ENCODE measurements around the gene ZNF740. TPM values are rescaled to one million over a fixed set of nuclear protein-coding genes. Genes with fewer than 3 reads are reported as not detected.

Gene ZNF740
- polyA plus RNA-seq, 1 of the 3 experiments (the other 2 are of a cell fraction) = 14.6 TPM

DNA sequence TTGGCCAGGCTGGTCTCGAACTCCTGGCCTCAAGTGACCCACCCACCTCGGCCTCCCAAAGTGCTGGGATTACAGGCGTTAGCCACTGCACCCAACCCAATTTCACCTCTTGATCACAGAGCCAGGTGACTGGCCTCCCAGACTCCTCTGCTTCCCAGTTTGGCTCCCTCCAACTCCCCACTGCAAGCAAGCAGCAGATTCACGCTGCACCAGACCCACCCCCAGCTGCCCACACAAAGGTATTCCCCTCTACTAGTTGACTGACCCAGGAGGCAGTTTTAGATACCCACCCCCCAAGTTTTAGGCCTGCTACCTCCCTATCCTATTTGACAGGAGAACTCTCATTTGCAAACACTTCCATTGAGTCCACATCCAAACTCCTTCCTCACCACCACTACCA is 46.3 kb downstream of the ZNF740 start (continued):
- TF ChIP-seq, protein P1, sequence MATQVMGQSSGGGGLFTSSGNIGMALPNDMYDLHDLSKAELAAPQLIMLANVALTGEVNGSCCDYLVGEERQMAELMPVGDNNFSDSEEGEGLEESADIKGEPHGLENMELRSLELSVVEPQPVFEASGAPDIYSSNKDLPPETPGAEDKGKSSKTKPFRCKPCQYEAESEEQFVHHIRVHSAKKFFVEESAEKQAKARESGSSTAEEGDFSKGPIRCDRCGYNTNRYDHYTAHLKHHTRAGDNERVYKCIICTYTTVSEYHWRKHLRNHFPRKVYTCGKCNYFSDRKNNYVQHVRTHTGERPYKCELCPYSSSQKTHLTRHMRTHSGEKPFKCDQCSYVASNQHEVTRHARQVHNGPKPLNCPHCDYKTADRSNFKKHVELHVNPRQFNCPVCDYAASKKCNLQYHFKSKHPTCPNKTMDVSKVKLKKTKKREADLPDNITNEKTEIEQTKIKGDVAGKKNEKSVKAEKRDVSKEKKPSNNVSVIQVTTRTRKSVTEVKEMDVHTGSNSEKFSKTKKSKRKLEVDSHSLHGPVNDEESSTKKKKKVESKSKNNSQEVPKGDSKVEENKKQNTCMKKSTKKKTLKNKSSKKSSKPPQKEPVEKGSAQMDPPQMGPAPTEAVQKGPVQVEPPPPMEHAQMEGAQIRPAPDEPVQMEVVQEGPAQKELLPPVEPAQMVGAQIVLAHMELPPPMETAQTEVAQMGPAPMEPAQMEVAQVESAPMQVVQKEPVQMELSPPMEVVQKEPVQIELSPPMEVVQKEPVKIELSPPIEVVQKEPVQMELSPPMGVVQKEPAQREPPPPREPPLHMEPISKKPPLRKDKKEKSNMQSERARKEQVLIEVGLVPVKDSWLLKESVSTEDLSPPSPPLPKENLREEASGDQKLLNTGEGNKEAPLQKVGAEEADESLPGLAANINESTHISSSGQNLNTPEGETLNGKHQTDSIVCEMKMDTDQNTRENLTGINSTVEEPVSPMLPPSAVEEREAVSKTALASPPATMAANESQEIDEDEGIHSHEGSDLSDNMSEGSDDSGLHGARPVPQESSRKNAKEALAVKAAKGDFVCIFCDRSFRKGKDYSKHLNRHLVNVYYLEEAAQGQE (IDR thresholded peaks at IDR 0.05; ENCODE audit: low read depth, low read length) = no peak

DNA sequence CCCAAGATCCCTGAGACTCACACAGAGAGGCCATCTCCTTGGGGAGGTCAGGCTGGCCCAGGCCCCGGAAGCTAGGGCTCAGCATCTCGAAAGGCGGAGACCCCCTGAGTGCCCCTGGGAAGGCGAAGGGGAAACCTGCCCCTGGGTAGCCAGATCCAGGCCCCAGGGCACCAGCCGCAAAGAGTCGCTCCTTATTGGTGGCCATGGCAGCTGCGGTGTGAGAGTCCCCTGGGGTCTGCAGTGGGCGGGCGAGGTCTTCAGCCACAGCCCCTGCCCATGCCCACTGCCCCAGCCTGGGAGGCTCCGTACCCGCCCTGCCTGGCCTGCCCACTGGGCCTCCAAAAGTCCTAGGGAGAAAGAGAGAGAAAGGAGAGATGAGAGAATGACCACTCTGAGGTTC is 46.8 kb downstream of the ZNF740 start:
- peaks cover 0 to 8% of the 10 kb centered on the region in 2 experiments for H3K36me3 ChIP-seq (replicated peaks in 1 of 2; ENCODE audit: control insufficient read depth in 1 of 2, insufficient read depth in 2 of 2, low read length in 1 of 2)
- TF ChIP-seq CHD2 (IDR thresholded peaks at IDR 0.05; ENCODE audit: low read length, partially characterized antibody) = no peak
- no peak for TF ChIP-seq SIN3A (IDR thresholded peaks at IDR 0.05; ENCODE audit: borderline replicate concordance, low read depth, low read length)
- no peak for TF ChIP-seq RXRA (IDR thresholded peaks at IDR 0.05; ENCODE audit: borderline replicate concordance, low read depth)
- TF ChIP-seq FOXM1 (IDR thresholded peaks at IDR 0.05; ENCODE audit: low read depth) = no peak
- TF ChIP-seq, protein P2, sequence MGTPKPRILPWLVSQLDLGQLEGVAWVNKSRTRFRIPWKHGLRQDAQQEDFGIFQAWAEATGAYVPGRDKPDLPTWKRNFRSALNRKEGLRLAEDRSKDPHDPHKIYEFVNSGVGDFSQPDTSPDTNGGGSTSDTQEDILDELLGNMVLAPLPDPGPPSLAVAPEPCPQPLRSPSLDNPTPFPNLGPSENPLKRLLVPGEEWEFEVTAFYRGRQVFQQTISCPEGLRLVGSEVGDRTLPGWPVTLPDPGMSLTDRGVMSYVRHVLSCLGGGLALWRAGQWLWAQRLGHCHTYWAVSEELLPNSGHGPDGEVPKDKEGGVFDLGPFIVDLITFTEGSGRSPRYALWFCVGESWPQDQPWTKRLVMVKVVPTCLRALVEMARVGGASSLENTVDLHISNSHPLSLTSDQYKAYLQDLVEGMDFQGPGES (IDR thresholded peaks at IDR 0.05; ENCODE audit: low read depth, low read length) = no peak
- TF ChIP-seq, protein P3, sequence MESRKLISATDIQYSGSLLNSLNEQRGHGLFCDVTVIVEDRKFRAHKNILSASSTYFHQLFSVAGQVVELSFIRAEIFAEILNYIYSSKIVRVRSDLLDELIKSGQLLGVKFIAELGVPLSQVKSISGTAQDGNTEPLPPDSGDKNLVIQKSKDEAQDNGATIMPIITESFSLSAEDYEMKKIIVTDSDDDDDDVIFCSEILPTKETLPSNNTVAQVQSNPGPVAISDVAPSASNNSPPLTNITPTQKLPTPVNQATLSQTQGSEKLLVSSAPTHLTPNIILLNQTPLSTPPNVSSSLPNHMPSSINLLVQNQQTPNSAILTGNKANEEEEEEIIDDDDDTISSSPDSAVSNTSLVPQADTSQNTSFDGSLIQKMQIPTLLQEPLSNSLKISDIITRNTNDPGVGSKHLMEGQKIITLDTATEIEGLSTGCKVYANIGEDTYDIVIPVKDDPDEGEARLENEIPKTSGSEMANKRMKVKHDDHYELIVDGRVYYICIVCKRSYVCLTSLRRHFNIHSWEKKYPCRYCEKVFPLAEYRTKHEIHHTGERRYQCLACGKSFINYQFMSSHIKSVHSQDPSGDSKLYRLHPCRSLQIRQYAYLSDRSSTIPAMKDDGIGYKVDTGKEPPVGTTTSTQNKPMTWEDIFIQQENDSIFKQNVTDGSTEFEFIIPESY (IDR thresholded peaks at IDR 0.05; ENCODE audit: borderline replicate concordance, low read depth) = no peak
- TF ChIP-seq, protein P4, sequence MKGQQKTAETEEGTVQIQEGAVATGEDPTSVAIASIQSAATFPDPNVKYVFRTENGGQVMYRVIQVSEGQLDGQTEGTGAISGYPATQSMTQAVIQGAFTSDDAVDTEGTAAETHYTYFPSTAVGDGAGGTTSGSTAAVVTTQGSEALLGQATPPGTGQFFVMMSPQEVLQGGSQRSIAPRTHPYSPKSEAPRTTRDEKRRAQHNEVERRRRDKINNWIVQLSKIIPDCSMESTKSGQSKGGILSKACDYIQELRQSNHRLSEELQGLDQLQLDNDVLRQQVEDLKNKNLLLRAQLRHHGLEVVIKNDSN (IDR thresholded peaks at IDR 0.05; ENCODE audit: borderline replicate concordance, low read depth) = no peak
- no peak for TF ChIP-seq RAD21 (IDR thresholded peaks at IDR 0.05; ENCODE audit: low read length)
- TF ChIP-seq TCF12 (IDR thresholded peaks at IDR 0.05) = no peak
- no peak overlapping the region for H3K27ac ChIP-seq (ENCODE audit: low read depth in 2 of 2, low read length in 1 of 2)
- peaks cover 43 to 54% of the 10 kb centered on the region in 2 experiments for H3K4me1 ChIP-seq (ENCODE audit: control insufficient read depth in 1 of 2, insufficient read depth in 2 of 2, low read depth in 1 of 2, low read length in 1 of 2)
- DNase-seq = no peak
- H3K4me2 ChIP-seq = no peak overlapping the region
- no peaks in the 10 kb centered on the region for H4K20me1 ChIP-seq (ENCODE audit: insufficient read depth)
- no peak overlapping the region for H3K9ac ChIP-seq
- WGBS (ENCODE audit: low lambda C conversion rate) = 95% methylated on average over 6 of the region's 11 CpGs
- peaks cover 5% of the 10 kb centered on the region; the same call in 1 of the 2 replicates for H3K79me2 ChIP-seq (ENCODE audit: insufficient read depth)
- H3K9me3 ChIP-seq = no peaks in the 10 kb centered on the region
- H3F3A ChIP-seq (replicated peaks; ENCODE audit: insufficient read depth) = peaks cover 21% of the 10 kb centered on the region
- CTCF ChIA-PET = interaction anchor here (0.9 kb wide), 2 partner anchors 40 to 93 kb away, joined by 3 to 4 read pairs; partner anchors contain the start of gene ESPL1
- no peak overlapping the region for H3K4me3 ChIP-seq (ENCODE audit: low read depth in 2 of 2, low read length in 1 of 2)
- POLR2A ChIA-PET = no interaction called here
- no peak overlapping the region for H2AFZ ChIP-seq (ENCODE audit: low read depth)
- no peaks in the 10 kb centered on the region for H3K9me2 ChIP-seq
- no peaks in the 10 kb centered on the region for H3K27me3 ChIP-seq (ENCODE audit: insufficient read depth)
